ENCODE measurements around the gene MGLL.

MGLL gene

DNA sequence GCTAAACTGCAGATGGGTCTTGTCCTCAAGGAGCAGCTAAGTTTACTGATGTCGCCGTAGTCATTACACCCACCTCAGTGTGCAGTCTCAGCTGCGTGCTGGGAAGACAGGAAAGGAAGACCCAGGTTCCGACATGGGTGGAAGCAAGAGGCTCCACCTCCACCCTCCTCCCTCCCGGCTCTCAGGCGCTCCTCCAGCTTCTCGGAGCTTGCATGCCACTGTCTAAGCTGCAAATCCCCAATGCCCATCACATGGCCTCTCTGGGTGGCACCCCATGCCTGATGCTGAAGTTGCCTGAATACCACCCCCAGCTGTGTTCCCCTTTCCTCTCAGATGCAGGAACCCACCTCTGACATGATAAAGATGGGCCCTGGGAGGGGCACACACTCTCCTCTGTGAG lies 58.5 kb downstream of the MGLL start:
- no peak overlapping the region for H3K9ac ChIP-seq (ENCODE audit: low read length)
- H3K36me3 ChIP-seq (ENCODE audit: insufficient read depth, low read length), result no peaks in the 10 kb centered on the region
- no peaks in the 10 kb centered on the region; the same call in 1 of the 2 replicates for H3K27me3 ChIP-seq (ENCODE audit: insufficient read depth, low read length)
- no peak overlapping the region for H2AFZ ChIP-seq (ENCODE audit: low read length)
- H3K9me3 ChIP-seq (ENCODE audit: low read length), result no peaks in the 10 kb centered on the region
- TF ChIP-seq, protein P1, sequence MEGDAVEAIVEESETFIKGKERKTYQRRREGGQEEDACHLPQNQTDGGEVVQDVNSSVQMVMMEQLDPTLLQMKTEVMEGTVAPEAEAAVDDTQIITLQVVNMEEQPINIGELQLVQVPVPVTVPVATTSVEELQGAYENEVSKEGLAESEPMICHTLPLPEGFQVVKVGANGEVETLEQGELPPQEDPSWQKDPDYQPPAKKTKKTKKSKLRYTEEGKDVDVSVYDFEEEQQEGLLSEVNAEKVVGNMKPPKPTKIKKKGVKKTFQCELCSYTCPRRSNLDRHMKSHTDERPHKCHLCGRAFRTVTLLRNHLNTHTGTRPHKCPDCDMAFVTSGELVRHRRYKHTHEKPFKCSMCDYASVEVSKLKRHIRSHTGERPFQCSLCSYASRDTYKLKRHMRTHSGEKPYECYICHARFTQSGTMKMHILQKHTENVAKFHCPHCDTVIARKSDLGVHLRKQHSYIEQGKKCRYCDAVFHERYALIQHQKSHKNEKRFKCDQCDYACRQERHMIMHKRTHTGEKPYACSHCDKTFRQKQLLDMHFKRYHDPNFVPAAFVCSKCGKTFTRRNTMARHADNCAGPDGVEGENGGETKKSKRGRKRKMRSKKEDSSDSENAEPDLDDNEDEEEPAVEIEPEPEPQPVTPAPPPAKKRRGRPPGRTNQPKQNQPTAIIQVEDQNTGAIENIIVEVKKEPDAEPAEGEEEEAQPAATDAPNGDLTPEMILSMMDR (IDR thresholded peaks at IDR 0.05; ENCODE audit: low read length), result no peak
- TF ChIP-seq EZH2 (IDR thresholded peaks at IDR 0.05; ENCODE audit: borderline replicate concordance, low read length), result no peak
- H3K4me2 ChIP-seq (ENCODE audit: low read length), result no peak overlapping the region
- no peaks in the 10 kb centered on the region for H3F3A ChIP-seq (ENCODE audit: insufficient read depth, low read length)
- peaks cover 16% of the 10 kb centered on the region for H3K4me1 ChIP-seq (ENCODE audit: insufficient read depth, low read length, severe bottlenecking)
- H3K27ac ChIP-seq (ENCODE audit: low read depth, low read length, poor library complexity, severe bottlenecking), result no peak overlapping the region
- no peaks in the 10 kb centered on the region for H3K79me2 ChIP-seq (ENCODE audit: insufficient read depth, low read length)
- H4K20me1 ChIP-seq (ENCODE audit: insufficient read depth, low read length), result no peaks in the 10 kb centered on the region
- no peaks in the 10 kb centered on the region for H3K9me2 ChIP-seq (ENCODE audit: low read depth, low read length)
- H3K4me3 ChIP-seq (ENCODE audit: low read depth, low read length, poor library complexity, severe bottlenecking), result no peak overlapping the region

DNA sequence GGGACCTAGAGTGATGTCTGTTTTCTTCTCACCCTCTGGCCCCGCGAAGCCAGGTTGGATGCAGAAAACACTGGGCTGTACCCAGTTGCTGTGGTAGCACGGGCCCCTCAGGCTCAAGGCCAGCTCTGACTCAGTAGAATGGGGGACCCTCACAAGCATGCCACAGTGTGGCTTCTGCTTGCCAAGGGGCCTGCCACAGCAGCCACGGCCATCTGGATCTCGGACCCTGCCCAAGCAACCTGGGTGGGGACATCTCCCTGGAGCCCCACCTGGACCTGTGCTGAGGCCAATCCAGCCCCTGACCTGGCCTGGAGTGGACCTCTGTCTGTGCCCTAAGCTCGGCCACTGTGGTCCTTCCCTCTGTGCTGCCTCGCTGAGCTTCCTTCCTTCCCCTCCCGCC lies 59.0 kb downstream of the MGLL start:
- H3K79me2 ChIP-seq (ENCODE audit: insufficient read depth, low read length), result no peaks in the 10 kb centered on the region
- H3F3A ChIP-seq (ENCODE audit: insufficient read depth, low read length), result no peaks in the 10 kb centered on the region
- no peak overlapping the region for H3K27ac ChIP-seq (ENCODE audit: low read depth, low read length, poor library complexity, severe bottlenecking)
- H3K36me3 ChIP-seq (ENCODE audit: insufficient read depth, low read length), result no peaks in the 10 kb centered on the region
- no peak overlapping the region for H3K4me3 ChIP-seq (ENCODE audit: low read depth, low read length, poor library complexity, severe bottlenecking)
- H3K27me3 ChIP-seq (ENCODE audit: insufficient read depth, low read length), result no peaks in the 10 kb centered on the region; the same call in 1 of the 2 replicates
- peaks cover 16% of the 10 kb centered on the region for H3K4me1 ChIP-seq (ENCODE audit: insufficient read depth, low read length, severe bottlenecking)
- no peak overlapping the region for H3K9ac ChIP-seq (ENCODE audit: low read length)
- no peak overlapping the region for H3K4me2 ChIP-seq (ENCODE audit: low read length)
- no peak overlapping the region for H2AFZ ChIP-seq (ENCODE audit: low read length)
- H4K20me1 ChIP-seq (ENCODE audit: insufficient read depth, low read length), result no peaks in the 10 kb centered on the region
- no peaks in the 10 kb centered on the region for H3K9me2 ChIP-seq (ENCODE audit: low read depth, low read length)
- no peaks in the 10 kb centered on the region for H3K9me3 ChIP-seq (ENCODE audit: low read length)
- TF ChIP-seq EZH2 (IDR thresholded peaks at IDR 0.05; ENCODE audit: borderline replicate concordance, low read length), result no peak
- TF ChIP-seq, protein P1 (IDR thresholded peaks at IDR 0.05; ENCODE audit: low read length), result no peak

DNA sequence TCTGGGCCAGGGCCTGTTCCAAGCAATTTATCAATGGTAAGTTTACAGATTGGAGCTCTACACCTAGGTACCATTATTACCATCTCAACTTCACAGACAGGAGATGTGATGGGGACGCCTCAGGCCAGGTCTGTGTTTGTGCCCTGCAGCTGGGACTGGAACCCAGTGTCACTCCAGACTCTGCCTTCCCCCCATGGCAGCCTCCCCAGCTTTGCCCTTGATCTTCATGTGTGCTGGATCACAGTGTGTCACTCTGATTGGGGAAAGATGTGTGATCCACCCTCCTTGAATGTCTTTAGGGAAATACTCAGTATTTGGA lies 59.6 kb downstream of the MGLL start:
- H3K9ac ChIP-seq (ENCODE audit: low read length), result no peak overlapping the region
- H3K4me2 ChIP-seq (ENCODE audit: low read length), result no peak overlapping the region; the same call in 1 of the 2 replicates
- no peaks in the 10 kb centered on the region; the same call in 1 of the 2 replicates for H3K27me3 ChIP-seq (ENCODE audit: insufficient read depth, low read length)
- no peak overlapping the region for H3K4me3 ChIP-seq (ENCODE audit: low read depth, low read length, poor library complexity, severe bottlenecking)
- H3K9me2 ChIP-seq (ENCODE audit: low read depth, low read length), result no peaks in the 10 kb centered on the region
- no peak overlapping the region for H2AFZ ChIP-seq (ENCODE audit: low read length)
- H4K20me1 ChIP-seq (ENCODE audit: insufficient read depth, low read length), result no peaks in the 10 kb centered on the region
- no peaks in the 10 kb centered on the region for H3K79me2 ChIP-seq (ENCODE audit: insufficient read depth, low read length)
- peaks cover 16% of the 10 kb centered on the region for H3K4me1 ChIP-seq (ENCODE audit: insufficient read depth, low read length, severe bottlenecking)
- no peaks in the 10 kb centered on the region for H3K36me3 ChIP-seq (ENCODE audit: insufficient read depth, low read length)
- no peaks in the 10 kb centered on the region for H3F3A ChIP-seq (ENCODE audit: insufficient read depth, low read length)
- TF ChIP-seq EZH2 (IDR thresholded peaks at IDR 0.05; ENCODE audit: borderline replicate concordance, low read length), result no peak
- TF ChIP-seq, protein P1 (IDR thresholded peaks at IDR 0.05; ENCODE audit: low read length), result no peak
- no peaks in the 10 kb centered on the region for H3K9me3 ChIP-seq (ENCODE audit: low read length)
- H3K27ac ChIP-seq (ENCODE audit: low read depth, low read length, poor library complexity, severe bottlenecking), result no peak overlapping the region

Data from OCI-LY1 (cell line).